ENCODE results near the gene FCHO1. TPM values are rescaled to one million over a fixed set of nuclear protein-coding genes. Genes with fewer than 3 reads are reported as not detected.

The FCHO1 gene
- total and polyA plus RNA-seq, 11 donors: 0.29 to 3.3 (median 0.67) TPM

- Histone ChIP-seq H3K27ac (no peak overlapping the region), H3K36me3 (no peaks in the 10 kb centered on the region), H3K4me1 (no peaks in the 10 kb centered on the region), H3K9me3 (no peaks in the 10 kb centered on the region), H3K4me3 (no peak overlapping the region), H3K27me3 (peaks cover 0 to 34% (median 0%) of the 10 kb centered on the region in 9 donors)
- TF ChIP-seq POLR2A (IDR thresholded peaks at IDR 0.05) (no peak), CTCF (IDR thresholded peaks at IDR 0.05) (no peak)
- DNase-seq (no peak), ATAC-seq (no peak)
- intact Hi-C loops (cut with DNase I): no loop called here
- WGBS, 4 donors: 71 to 80% (median 77%) methylated on average over 12 to 13 of the region's 13 CpGs
Measured at GRCh38 chr19:17817668-17818363, 66.5 kb downstream of the FCHO1 start.

- H3K9me3 ChIP-seq: no peaks in the 10 kb centered on the region
- no peak for TF ChIP-seq CTCF (IDR thresholded peaks at IDR 0.05)
- no peak for TF ChIP-seq POLR2A (IDR thresholded peaks at IDR 0.05)
- no peak within 1 kb of the TSS for H3K4me3 ChIP-seq
- no peaks in the 10 kb centered on the region for H3K4me1 ChIP-seq
- DNase-seq (no peak), ATAC-seq (no peak)
- H3K36me3 ChIP-seq: peaks cover 0 to 3% (median 0%) of the 10 kb centered on the region in 9 donors
- H3K27me3 ChIP-seq: peaks cover 0 to 27% (median 3%) of the 10 kb centered on the region in 9 donors
- intact Hi-C loops (cut with DNase I): no loop called here
- H3K27ac ChIP-seq: no peak within 1 kb of the TSS
- 62 to 74% (median 69%) methylated on average over 26 to 34 of the region's 34 CpGs for WGBS, 4 donors
Measured at GRCh38 chr19:17821190-17821589, 69.9 kb downstream of the FCHO1 start, which contains the start of gene INSL3. Gene INSL3, minus strand, starts transcription at chr19:17821519. Its CDS starts 13 bp downstream, at chr19:17821506.

GRCh38 chr19:17824339-17824738, 73.1 kb downstream of the FCHO1 start:
- no peaks in the 10 kb centered on the region for H3K9me3 ChIP-seq
- DNase-seq (no peak), ATAC-seq (no peak)
- intact Hi-C loops (cut with DNase I): no loop called here
- H3K4me3 ChIP-seq: no peak overlapping the region
- H3K27ac ChIP-seq: no peak overlapping the region
- peaks cover 0 to 21% (median 0%) of the 10 kb centered on the region in 9 donors for H3K27me3 ChIP-seq
- H3K4me1 ChIP-seq: no peaks in the 10 kb centered on the region
- TF ChIP-seq CTCF (IDR thresholded peaks at IDR 0.05): no peak
- no peak for TF ChIP-seq POLR2A (IDR thresholded peaks at IDR 0.05)
- 57 to 65% (median 61%) methylated on average over 3 to 8 of the region's 8 CpGs for WGBS, 4 donors
- peaks cover 0 to 19% (median 0%) of the 10 kb centered on the region in 9 donors for H3K36me3 ChIP-seq

GRCh38 chr19:17826508-17827056, 75.3 kb downstream of the FCHO1 start:
- peaks cover 0 to 37% (median 0%) of the 10 kb centered on the region in 9 donors for H3K36me3 ChIP-seq
- ATAC-seq: no peak
- no peak for DNase-seq
- peaks cover 0 to 34% (median 6%) of the 10 kb centered on the region in 9 donors for H3K27me3 ChIP-seq
- WGBS, 4 donors: 81 to 89% (median 86%) methylated on average over 10 to 13 of the region's 13 CpGs
- H3K9me3 ChIP-seq: no peaks in the 10 kb centered on the region
- intact Hi-C loops (cut with DNase I): no loop called here
- H3K4me3 ChIP-seq: no peak overlapping the region
- H3K4me1 ChIP-seq: peaks cover 0 to 16% (median 0%) of the 10 kb centered on the region in 12 donors
- no peak overlapping the region for H3K27ac ChIP-seq
- TF ChIP-seq POLR2A (IDR thresholded peaks at IDR 0.05) (no peak), CTCF (IDR thresholded peaks at IDR 0.05) (no peak)
